Measurements from ENCODE around the gene SCGB3A2.

DNA sequence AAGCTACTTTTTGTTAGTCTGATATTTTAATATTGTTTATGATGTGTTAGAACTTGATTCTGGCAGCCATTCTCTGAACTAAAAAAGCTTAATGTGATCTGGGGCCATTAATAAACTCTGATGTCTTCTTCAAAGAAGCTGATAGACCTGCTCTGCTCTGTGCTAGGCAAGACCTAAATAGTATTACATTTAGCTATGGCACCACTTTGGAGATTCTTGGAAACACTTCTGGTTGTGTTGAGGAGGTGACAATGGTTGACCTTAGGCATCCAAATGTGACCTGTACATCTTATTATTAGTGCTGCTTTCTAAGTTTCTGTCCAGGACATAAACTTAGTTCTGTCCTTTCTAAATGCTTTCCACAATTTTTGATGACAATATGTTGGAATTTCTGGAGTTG, 21.7 kb upstream of the SCGB3A2 start:
- TF ChIP-seq, protein P1, sequence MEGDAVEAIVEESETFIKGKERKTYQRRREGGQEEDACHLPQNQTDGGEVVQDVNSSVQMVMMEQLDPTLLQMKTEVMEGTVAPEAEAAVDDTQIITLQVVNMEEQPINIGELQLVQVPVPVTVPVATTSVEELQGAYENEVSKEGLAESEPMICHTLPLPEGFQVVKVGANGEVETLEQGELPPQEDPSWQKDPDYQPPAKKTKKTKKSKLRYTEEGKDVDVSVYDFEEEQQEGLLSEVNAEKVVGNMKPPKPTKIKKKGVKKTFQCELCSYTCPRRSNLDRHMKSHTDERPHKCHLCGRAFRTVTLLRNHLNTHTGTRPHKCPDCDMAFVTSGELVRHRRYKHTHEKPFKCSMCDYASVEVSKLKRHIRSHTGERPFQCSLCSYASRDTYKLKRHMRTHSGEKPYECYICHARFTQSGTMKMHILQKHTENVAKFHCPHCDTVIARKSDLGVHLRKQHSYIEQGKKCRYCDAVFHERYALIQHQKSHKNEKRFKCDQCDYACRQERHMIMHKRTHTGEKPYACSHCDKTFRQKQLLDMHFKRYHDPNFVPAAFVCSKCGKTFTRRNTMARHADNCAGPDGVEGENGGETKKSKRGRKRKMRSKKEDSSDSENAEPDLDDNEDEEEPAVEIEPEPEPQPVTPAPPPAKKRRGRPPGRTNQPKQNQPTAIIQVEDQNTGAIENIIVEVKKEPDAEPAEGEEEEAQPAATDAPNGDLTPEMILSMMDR (IDR thresholded peaks at IDR 0.05; ENCODE audit: low read depth, low read length, poor library complexity, severe bottlenecking) = no peak
- no peak for TF ChIP-seq EZH2phosphoT487 (IDR thresholded peaks at IDR 0.05; ENCODE audit: borderline replicate concordance, low read length)

Data from DOHH2 (cell line).